Hepatocyte (in vitro differentiated cells): ENCODE data around the gene ZMPSTE24. TPM values are rescaled to one million over a fixed set of nuclear protein-coding genes. Genes with fewer than 3 reads are reported as not detected.

ENCODE experiments used
- DNase-seq: peaks from one replicate; pipeline ENCODE4 v3.0.0-alpha.2; 2016; ENCODE audit warnings: low spot score
- H2AFZ ChIP-seq: fragments of 200-600 bp; sonication (generic); 2 replicates; pipeline ENCODE4 v1.6.0; 2016; ENCODE audit warnings: antibody characterized with exemption, mild to moderate bottlenecking
- H3K27ac ChIP-seq: fragments of 200-600 bp; sonication (generic); 2 replicates; pipeline ENCODE4 v1.5.1; 2016; ENCODE audit warnings: mild to moderate bottlenecking
- H3K27me3 ChIP-seq: fragments of 200-600 bp; sonication (generic); 2 replicates; pipeline ENCODE4 v1.6.1; 2016
- H3K36me3 ChIP-seq: fragments of 200-600 bp; sonication (generic); replicated peaks from 2 replicates; pipeline ENCODE4 v1.5.1; 2016; ENCODE audit warnings: low read depth; ENCODE audit not compliant: insufficient read depth
- H3K4me1 ChIP-seq: fragments of 200-600 bp; sonication (generic); 2 replicates; pipeline ENCODE4 v1.5.1; 2016; ENCODE audit warnings: mild to moderate bottlenecking, moderate library complexity; ENCODE audit not compliant: insufficient read depth
- H3K4me2 ChIP-seq: fragments of 200-600 bp; sonication (generic); 2 replicates; pipeline ENCODE4 v1.6.0; 2016
- H3K4me3 ChIP-seq: fragments of 200-600 bp; sonication (generic); 2 replicates; pipeline ENCODE4 v1.5.1; 2016; ENCODE audit warnings: mild to moderate bottlenecking
- H3K79me2 ChIP-seq: fragments of 200-600 bp; sonication (generic); 2 replicates; pipeline ENCODE4 v1.6.0; 2017; ENCODE audit warnings: mild to moderate bottlenecking
- H3K9me2 ChIP-seq: fragments of 200-600 bp; sonication (generic); replicated peaks from 2 replicates; pipeline ENCODE4 v1.6.0; 2017; ENCODE audit warnings: mild to moderate bottlenecking; ENCODE audit not compliant: insufficient read depth
- H3K9me3 ChIP-seq: fragments of 200-600 bp; sonication (generic); 2 replicates; pipeline ENCODE4 v1.5.1; 2016; ENCODE audit warnings: low read depth, mild to moderate bottlenecking
- H4K20me1 ChIP-seq: fragments of 200-600 bp; sonication (generic); 2 replicates; pipeline ENCODE4 v1.6.0; 2016; ENCODE audit warnings: mild to moderate bottlenecking; ENCODE audit not compliant: insufficient read depth, poor library complexity, severe bottlenecking
- EZH2 ChIP-seq: fragments of 200-600 bp; sonication (generic); IDR thresholded peaks from 2 replicates; pipeline ENCODE4 v1.6.1; 2016; ENCODE audit warnings: antibody characterized with exemption, mild to moderate bottlenecking, borderline replicate concordance
- EZH2phosphoT487 ChIP-seq: fragments of 200-600 bp; sonication (generic); IDR thresholded peaks from one replicate; pipeline ENCODE4 v1.6.1; 2018; ENCODE audit warnings: antibody characterized with exemption, mild to moderate bottlenecking, low read depth, moderate library complexity; ENCODE audit not compliant: unreplicated experiment, severe bottlenecking
- WGBS: methylation state at CpG from one replicate; pipeline ENCODE4 v1.1.6; 2016; ENCODE audit warnings: low lambda C conversion rate; ENCODE audit errors: missing lambda C conversion rate; 5-methylcytosine and 5-hydroxymethylcytosine counted together
- polyA plus RNA-seq: library from polyadenylated mRNA; unstranded; fragments of >200 nt; fragmentation: Nextera tagmentation; extraction: Ambion mirVana; gene quantifications from 2 replicates; pipeline ENCODE4 v1.2.1, GENCODE V29; 2016
- total RNA-seq: library from RNA; depleted of rRNA; stranded (reverse); fragments of >200 nt; gene quantifications from 2 replicates; pipeline ENCODE4 v1.2.3, GENCODE V29; 2014
- TF ChIP-seq, protein P1 (sequence below): fragments of 200-600 bp; sonication (generic); IDR thresholded peaks from 2 replicates; pipeline ENCODE4 v1.5.1; 2016; ENCODE audit warnings: antibody characterized with exemption, mild to moderate bottlenecking; ENCODE audit not compliant: poor library complexity

ZMPSTE24 gene
- total and polyA plus RNA-seq, 2 experiments from 2014 or later, result 35.6 to 56.1 TPM

- Histone ChIP-seq H3K4me1 (peaks cover 14% of the 10 kb centered on the region), H3K9me2 (no peaks in the 10 kb centered on the region), H2AFZ (no peak overlapping the region), H3K36me3 (no peaks in the 10 kb centered on the region), H3K79me2 (peaks cover 22% of the 10 kb centered on the region), H3K4me2 (no peak overlapping the region), H3K27me3 (no peaks in the 10 kb centered on the region), H3K27ac (no peak overlapping the region), H3K9me3 (no peaks in the 10 kb centered on the region), H3K4me3 (no peak overlapping the region), H4K20me1 (no peaks in the 10 kb centered on the region)
- TF ChIP-seq EZH2phosphoT487, result no peak
- no peak for TF ChIP-seq EZH2
- TF ChIP-seq, protein P1, sequence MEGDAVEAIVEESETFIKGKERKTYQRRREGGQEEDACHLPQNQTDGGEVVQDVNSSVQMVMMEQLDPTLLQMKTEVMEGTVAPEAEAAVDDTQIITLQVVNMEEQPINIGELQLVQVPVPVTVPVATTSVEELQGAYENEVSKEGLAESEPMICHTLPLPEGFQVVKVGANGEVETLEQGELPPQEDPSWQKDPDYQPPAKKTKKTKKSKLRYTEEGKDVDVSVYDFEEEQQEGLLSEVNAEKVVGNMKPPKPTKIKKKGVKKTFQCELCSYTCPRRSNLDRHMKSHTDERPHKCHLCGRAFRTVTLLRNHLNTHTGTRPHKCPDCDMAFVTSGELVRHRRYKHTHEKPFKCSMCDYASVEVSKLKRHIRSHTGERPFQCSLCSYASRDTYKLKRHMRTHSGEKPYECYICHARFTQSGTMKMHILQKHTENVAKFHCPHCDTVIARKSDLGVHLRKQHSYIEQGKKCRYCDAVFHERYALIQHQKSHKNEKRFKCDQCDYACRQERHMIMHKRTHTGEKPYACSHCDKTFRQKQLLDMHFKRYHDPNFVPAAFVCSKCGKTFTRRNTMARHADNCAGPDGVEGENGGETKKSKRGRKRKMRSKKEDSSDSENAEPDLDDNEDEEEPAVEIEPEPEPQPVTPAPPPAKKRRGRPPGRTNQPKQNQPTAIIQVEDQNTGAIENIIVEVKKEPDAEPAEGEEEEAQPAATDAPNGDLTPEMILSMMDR, result no peak
- 92% methylated on average over 4 of the region's 4 CpGs for WGBS
- DNase-seq, result no peak
Measured at GRCh38 chr1:40251456-40251855, 6.6 kb upstream of the ZMPSTE24 start.

DNA sequence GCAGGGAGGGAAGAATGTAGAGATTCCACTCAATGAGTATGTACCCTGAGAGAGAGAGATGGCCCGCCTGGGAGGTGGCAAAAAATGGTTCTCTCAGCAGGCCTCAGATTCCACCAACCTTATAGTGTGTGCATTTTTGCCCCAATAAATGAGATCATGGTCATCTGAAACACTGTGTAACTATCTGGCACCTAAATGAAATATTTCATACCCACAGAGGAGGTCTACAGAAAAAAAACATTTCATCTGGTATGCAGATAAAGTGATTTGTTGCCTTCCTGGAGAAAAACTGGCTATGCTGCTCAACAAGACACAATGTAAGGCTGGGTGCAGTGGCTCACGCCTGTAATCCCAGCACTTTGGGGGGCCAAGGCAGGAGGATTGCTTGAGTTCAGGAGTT lies 5.4 kb upstream of the ZMPSTE24 start:
- no peaks in the 10 kb centered on the region for H4K20me1 ChIP-seq
- peaks cover 12% of the 10 kb centered on the region for H3K4me1 ChIP-seq
- no peak overlapping the region for H2AFZ ChIP-seq
- H3K4me3 ChIP-seq, result no peak overlapping the region
- WGBS, result 95% methylated on average over 2 of the region's 2 CpGs
- no peaks in the 10 kb centered on the region for H3K9me3 ChIP-seq
- no peaks in the 10 kb centered on the region for H3K36me3 ChIP-seq
- TF ChIP-seq EZH2 (no peak), EZH2phosphoT487 (no peak)
- TF ChIP-seq, protein P1, result no peak
- no peaks in the 10 kb centered on the region for H3K27me3 ChIP-seq
- H3K4me2 ChIP-seq, result no peak overlapping the region
- H3K9me2 ChIP-seq, result no peaks in the 10 kb centered on the region
- no peak overlapping the region for H3K27ac ChIP-seq
- H3K79me2 ChIP-seq, result peaks cover 28% of the 10 kb centered on the region
- no peak for DNase-seq

GRCh38 chr1:40255231-40255630 lies 2.8 kb upstream of the ZMPSTE24 start:
- DNase-seq, result no peak
- Histone ChIP-seq H3K79me2 (peaks cover 46% of the 10 kb centered on the region), H4K20me1 (no peaks in the 10 kb centered on the region), H3K36me3 (no peaks in the 10 kb centered on the region), H3K27ac (no peak overlapping the region), H3K27me3 (no peaks in the 10 kb centered on the region), H3K9me2 (no peaks in the 10 kb centered on the region), H3K9me3 (no peaks in the 10 kb centered on the region), H2AFZ (no peak overlapping the region), H3K4me3 (no peak overlapping the region), H3K4me1 (peaks cover 7% of the 10 kb centered on the region), H3K4me2 (peak overlapping the region; percentile 85)
- TF ChIP-seq EZH2 (no peak), EZH2phosphoT487 (no peak)
- TF ChIP-seq, protein P1, result no peak

GRCh38 chr1:40256401-40257084 lies 1.5 kb upstream of the ZMPSTE24 start:
- Histone ChIP-seq H3K4me3 (peak overlapping the region; percentile 75), H3K4me2 (peak overlapping the region; percentile 85), H3K4me1 (peaks cover 7% of the 10 kb centered on the region), H3K27me3 (no peaks in the 10 kb centered on the region), H2AFZ (peak overlapping the region; percentile 88), H3K9me2 (no peaks in the 10 kb centered on the region), H3K36me3 (no peaks in the 10 kb centered on the region), H4K20me1 (no peaks in the 10 kb centered on the region), H3K27ac (peak overlapping the region; percentile 98), H3K79me2 (peaks cover 55% of the 10 kb centered on the region), H3K9me3 (no peaks in the 10 kb centered on the region)
- TF ChIP-seq, protein P1, result no peak
- no peak for TF ChIP-seq EZH2
- TF ChIP-seq EZH2phosphoT487, result no peak
- DNase-seq, result no peak
- WGBS, result 73% methylated on average over 6 of the region's 6 CpGs
